Stimulated activated naive CD4-positive, alpha-beta T cell treated with Interleukin-2 at 50 U/mL for 16 hours (primary cell): ENCODE measurements around the gene ZNF444.
"Not testable (repeated sequence)": the region's sequence is repeated elsewhere in the genome, so short reads cannot be mapped to it uniquely, and the experiment has no call there.

Experiments used
- DNase-seq: peaks from one replicate; lab custom pipeline; 2025; lab: John Stamatoyannopoulos, UW

ZNF444 gene

GRCh38 chr19:56147307-56147706 is 6.2 kb downstream of the ZNF444 start:
- no peak for DNase-seq

- no peak for DNase-seq
These were observed 7.0 kb downstream of the ZNF444 start for GRCh38 chr19:56148096-56148495.

- DNase-seq, result not testable (repeated sequence)
These were observed 8.0 kb downstream of the ZNF444 start for GRCh38 chr19:56148955-56149655.

- DNase-seq, result no peak
These were observed 8.6 kb downstream of the ZNF444 start for GRCh38 chr19:56149656-56150038.

- no peak for DNase-seq
These were observed 9.3 kb downstream of the ZNF444 start for GRCh38 chr19:56150358-56150757.

GRCh38 chr19:56152644-56153043 is 11.6 kb downstream of the ZNF444 start:
- no peak for DNase-seq

- DNase-seq, result no peak
These were observed 12.4 kb downstream of the ZNF444 start for GRCh38 chr19:56153507-56153906.

GRCh38 chr19:56155124-56155687 is 14.1 kb downstream of the ZNF444 start:
- DNase-seq, result no peak

- no peak for DNase-seq
These were observed 15.7 kb downstream of the ZNF444 start for GRCh38 chr19:56156768-56157167.

- no peak for DNase-seq
These were observed 17.2 kb downstream of the ZNF444 start for GRCh38 chr19:56158170-56158757.

GRCh38 chr19:56159009-56159559 is 18.0 kb downstream of the ZNF444 start:
- DNase-seq, result no peak

- no peak for DNase-seq
These were observed 18.7 kb downstream of the ZNF444 start for GRCh38 chr19:56159622-56160271.

- DNase-seq, result no peak
These were observed 20.4 kb downstream of the ZNF444 start for GRCh38 chr19:56161534-56161933.

- no peak for DNase-seq
These were observed 21.2 kb downstream of the ZNF444 start for GRCh38 chr19:56162258-56162657.

- DNase-seq, result no peak
These were observed 22.0 kb downstream of the ZNF444 start for GRCh38 chr19:56163097-56163496.

GRCh38 chr19:56167064-56167578 is 26.0 kb downstream of the ZNF444 start:
- DNase-seq, result no peak

GRCh38 chr19:56170261-56170660 is 29.2 kb downstream of the ZNF444 start:
- no peak for DNase-seq

- DNase-seq, result no peak
These were observed 33.0 kb downstream of the ZNF444 start for GRCh38 chr19:56174086-56174485.

GRCh38 chr19:56174550-56174949 is 33.5 kb downstream of the ZNF444 start:
- DNase-seq, result no peak

GRCh38 chr19:56175861-56176307 is 34.8 kb downstream of the ZNF444 start, which contains the start of gene GALP:
Gene GALP (plus strand): TSS chr19:56176008. CDS start chr19:56177109, 1,101 bp downstream.
- DNase-seq, result not testable (repeated sequence)

GRCh38 chr19:56176310-56176709 is 35.2 kb downstream of the ZNF444 start:
- not testable (repeated sequence) for DNase-seq

GRCh38 chr19:56176881-56177280 is 35.8 kb downstream of the ZNF444 start:
- no peak for DNase-seq
